IMR-90 (cell line): ENCODE results near the gene ACIN1.

Source experiments
- BHLHE40 ChIP-seq: fragments of 150-350 bp; IDR thresholded peaks from 2 replicates; pipeline ENCODE4 v1.6.1; 2016; ENCODE audit warnings: mild to moderate bottlenecking, low read depth, low read length
- CEBPB ChIP-seq: IDR thresholded peaks from 2 replicates; pipeline ENCODE4 v1.6.1; 2012; ENCODE audit warnings: low read depth, low read length, improper control_type of control experiment
- CHD1 ChIP-seq: IDR thresholded peaks from 2 replicates; pipeline ENCODE4 v1.6.1; 2012; ENCODE audit warnings: low read depth, low read length, improper control_type of control experiment
- FOS ChIP-seq: fragments of 150-350 bp; IDR thresholded peaks from 2 replicates; pipeline ENCODE4 v1.6.1; 2016; ENCODE audit warnings: low read depth, low read length
- MAZ ChIP-seq: IDR thresholded peaks from 2 replicates; pipeline ENCODE4 v1.6.1; 2012; ENCODE audit warnings: low read depth, mild to moderate bottlenecking, low read length, improper control_type of control experiment, moderate library complexity, borderline replicate concordance
- MXI1 ChIP-seq: IDR thresholded peaks from 2 replicates; pipeline ENCODE4 v1.6.1; 2012; ENCODE audit warnings: low read depth, mild to moderate bottlenecking, low read length, moderate library complexity, borderline replicate concordance
- NFE2L2 ChIP-seq: fragments of 150-350 bp; IDR thresholded peaks from 2 replicates; pipeline ENCODE4 v1.6.1; 2016; ENCODE audit warnings: low read depth, mild to moderate bottlenecking, low read length
- POLR2A ChIP-seq: IDR thresholded peaks from 2 replicates; pipeline ENCODE4 v1.6.1; 2012; ENCODE audit warnings: mild to moderate bottlenecking, low read depth, low read length
- RAD21 ChIP-seq: IDR thresholded peaks from 2 replicates; pipeline ENCODE4 v1.6.1; 2012; ENCODE audit warnings: low read length, improper control_type of control experiment
- RFX5 ChIP-seq: IDR thresholded peaks from 2 replicates; pipeline ENCODE4 v1.8.0; 2012; ENCODE audit warnings: low read depth, mild to moderate bottlenecking, low read length, moderate library complexity
- TF ChIP-seq, protein P1 (sequence below): conservative IDR thresholded peaks from 2 replicates; pipeline ENCODE4 v1.5.1; 2012; ENCODE audit warnings: mild to moderate bottlenecking, low read depth, low read length, improper control_type of control experiment
- TF ChIP-seq, protein P2 (sequence below): fragments of 150-350 bp; IDR thresholded peaks from 2 replicates; pipeline ENCODE4 v1.6.1; 2017; ENCODE audit warnings: mild to moderate bottlenecking, antibody characterized with exemption, low read length, low read depth

DNA sequence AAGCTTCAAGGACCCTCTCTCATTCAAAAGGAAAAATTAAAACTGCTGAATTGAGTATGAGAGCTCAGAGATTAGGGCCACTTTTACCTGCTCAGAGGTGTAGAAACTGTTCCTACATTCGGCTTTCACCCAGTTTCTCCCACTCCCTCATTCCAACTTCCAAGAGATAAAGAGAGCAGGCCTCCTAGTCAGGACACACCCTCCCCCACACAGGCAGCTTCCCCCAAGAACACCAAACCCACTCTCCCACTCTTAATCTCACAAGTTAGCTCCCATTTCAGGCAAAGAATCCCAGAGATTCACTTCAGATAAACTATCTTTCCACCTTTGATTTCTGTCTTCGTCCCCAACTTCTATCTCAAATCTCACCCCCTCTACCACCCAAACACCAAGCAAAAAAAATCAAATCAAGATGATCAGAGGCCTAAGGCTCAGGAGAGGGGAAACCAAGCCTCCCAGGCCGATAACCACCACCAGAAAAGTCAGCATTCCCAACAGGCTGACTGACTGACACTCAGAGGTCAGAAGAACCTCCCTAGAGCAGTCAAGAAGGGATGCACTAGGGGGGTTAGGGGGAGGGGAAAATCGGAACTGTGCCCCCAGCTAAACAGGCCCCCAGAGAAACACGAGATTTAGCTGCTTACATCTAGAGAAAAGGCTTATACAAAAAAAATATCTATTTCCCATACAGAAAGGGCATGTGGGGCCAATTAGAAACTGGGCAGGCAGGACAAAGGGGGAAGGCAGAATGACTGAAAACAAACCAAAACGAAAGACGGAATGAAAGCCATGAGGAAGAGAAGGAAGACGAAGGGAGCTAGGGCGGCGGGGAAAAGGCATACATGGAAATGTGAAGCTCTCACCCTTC is 24.4 kb downstream of the ACIN1 start:
- TF ChIP-seq CEBPB (no peak), POLR2A (no peak), CHD1 (no peak), FOS (no peak), MXI1 (no peak), RAD21 (no peak), BHLHE40 (no peak), NFE2L2 (no peak), RFX5 (no peak), MAZ (no peak)
- TF ChIP-seq, protein P1, sequence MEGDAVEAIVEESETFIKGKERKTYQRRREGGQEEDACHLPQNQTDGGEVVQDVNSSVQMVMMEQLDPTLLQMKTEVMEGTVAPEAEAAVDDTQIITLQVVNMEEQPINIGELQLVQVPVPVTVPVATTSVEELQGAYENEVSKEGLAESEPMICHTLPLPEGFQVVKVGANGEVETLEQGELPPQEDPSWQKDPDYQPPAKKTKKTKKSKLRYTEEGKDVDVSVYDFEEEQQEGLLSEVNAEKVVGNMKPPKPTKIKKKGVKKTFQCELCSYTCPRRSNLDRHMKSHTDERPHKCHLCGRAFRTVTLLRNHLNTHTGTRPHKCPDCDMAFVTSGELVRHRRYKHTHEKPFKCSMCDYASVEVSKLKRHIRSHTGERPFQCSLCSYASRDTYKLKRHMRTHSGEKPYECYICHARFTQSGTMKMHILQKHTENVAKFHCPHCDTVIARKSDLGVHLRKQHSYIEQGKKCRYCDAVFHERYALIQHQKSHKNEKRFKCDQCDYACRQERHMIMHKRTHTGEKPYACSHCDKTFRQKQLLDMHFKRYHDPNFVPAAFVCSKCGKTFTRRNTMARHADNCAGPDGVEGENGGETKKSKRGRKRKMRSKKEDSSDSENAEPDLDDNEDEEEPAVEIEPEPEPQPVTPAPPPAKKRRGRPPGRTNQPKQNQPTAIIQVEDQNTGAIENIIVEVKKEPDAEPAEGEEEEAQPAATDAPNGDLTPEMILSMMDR, result no peak
- TF ChIP-seq, protein P2, sequence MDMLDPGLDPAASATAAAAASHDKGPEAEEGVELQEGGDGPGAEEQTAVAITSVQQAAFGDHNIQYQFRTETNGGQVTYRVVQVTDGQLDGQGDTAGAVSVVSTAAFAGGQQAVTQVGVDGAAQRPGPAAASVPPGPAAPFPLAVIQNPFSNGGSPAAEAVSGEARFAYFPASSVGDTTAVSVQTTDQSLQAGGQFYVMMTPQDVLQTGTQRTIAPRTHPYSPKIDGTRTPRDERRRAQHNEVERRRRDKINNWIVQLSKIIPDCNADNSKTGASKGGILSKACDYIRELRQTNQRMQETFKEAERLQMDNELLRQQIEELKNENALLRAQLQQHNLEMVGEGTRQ, result no peak
